COLO668 (cell line): ENCODE results near the gene RNF222.
"Not testable (repeated sequence)": the region's sequence is repeated elsewhere in the genome, so short reads cannot be mapped to it uniquely, and the experiment has no call there.

Experiments used
- DNase-seq: peaks from one replicate; lab custom pipeline; 2025; ENCODE audit not compliant: unreplicated experiment; lab: John Stamatoyannopoulos, UW

The RNF222 gene

GRCh38 chr17:8347001-8347400 lies 50.6 kb downstream of the RNF222 start:
- DNase-seq: not testable (repeated sequence)

DNA sequence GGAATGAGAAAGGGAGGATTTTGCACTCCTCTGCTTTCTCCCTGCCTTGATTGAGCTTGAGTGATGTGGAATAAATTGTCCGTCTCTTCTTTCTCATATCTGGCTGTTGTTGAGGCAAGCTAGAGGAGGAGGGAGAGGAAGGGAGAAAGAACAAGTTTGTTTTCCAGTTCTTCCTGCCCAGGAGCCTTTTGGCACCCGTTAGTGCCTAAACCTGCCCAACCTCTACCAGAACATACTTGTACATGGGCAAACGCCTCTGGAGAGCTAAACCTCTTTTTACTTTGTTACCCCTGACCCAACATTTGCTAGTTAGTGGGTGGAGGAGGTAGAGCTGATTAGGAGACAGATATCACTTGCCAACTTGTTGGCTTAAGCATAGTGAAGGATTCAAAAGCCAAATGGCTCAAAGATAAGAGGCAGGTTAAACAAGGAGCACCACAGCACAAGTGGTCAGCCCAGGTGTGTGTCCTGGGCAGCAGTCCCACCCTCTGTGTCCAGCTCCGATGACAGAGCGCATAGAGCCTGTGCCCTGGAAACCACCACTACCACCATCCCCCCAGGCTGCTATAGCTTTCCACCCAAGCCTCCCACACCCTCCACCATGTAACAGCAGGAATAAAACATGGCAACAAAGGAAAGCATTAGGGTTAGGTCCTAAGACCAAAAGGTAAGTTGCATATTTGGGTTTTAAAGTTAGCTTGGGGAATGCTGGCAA lies 51.5 kb downstream of the RNF222 start:
- no peak for DNase-seq

GRCh38 chr17:8345052-8345690 lies 52.5 kb downstream of the RNF222 start:
- no peak for DNase-seq

- DNase-seq: no peak
Observed at GRCh38 chr17:8341456-8341855, 56.2 kb downstream of the RNF222 start.
